Measurements from ENCODE around the gene KITLG.

DNA sequence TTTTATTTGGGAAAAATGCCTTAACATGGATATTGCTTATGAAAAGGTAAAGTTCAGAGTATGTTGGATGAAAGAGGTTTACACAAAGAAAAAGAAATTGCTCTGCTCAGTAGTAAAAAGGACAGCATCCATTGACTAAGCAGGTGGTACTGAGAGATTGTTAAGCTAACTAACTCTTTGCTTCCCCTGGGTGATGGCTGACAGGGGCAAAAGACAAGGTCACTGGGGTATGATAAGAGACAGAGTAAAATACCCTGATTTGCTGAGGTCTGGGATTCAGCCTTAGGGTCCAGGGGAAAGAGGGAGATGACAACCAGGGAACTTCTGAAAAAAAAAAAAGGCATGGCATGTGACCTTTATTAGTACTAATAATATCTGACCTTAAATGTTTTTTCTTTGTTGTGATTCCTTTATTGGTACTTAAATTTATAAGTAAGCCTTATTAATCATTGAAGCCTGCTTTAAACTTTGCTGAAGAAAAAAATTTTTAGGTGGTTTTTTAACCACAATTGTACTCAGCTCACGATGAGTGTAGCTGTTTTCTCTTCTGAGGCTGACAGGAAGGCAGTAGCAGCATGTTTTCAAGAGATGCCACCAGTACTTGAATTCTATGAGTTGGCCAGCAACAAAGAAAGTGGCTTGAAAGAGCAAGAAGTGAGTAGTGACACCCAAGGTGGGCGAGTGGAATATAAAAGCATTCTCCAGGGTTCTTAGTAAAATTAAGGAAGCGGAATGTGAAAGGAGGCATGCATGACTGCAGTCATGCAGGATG is 43.7 kb upstream of the KITLG start:
- TF ChIP-seq YY1 (IDR thresholded peaks at IDR 0.05; ENCODE audit: low read depth) (no peak), EGR1 (IDR thresholded peaks at IDR 0.05) (no peak), FOXM1 (IDR thresholded peaks at IDR 0.05; ENCODE audit: borderline replicate concordance, low read depth) (no peak), CREB1 (IDR thresholded peaks at IDR 0.05; ENCODE audit: low read depth) (no peak), TAF1 (IDR thresholded peaks at IDR 0.05; ENCODE audit: low read depth) (no peak), RAD21 (IDR thresholded peaks at IDR 0.05; ENCODE audit: low read depth) (no peak), EP300 (IDR thresholded peaks at IDR 0.05; ENCODE audit: borderline replicate concordance) (no peak), CEBPB (IDR thresholded peaks at IDR 0.05) (no peak), TEAD4 (IDR thresholded peaks at IDR 0.05) (no peak), ZBTB7A (IDR thresholded peaks at IDR 0.05; ENCODE audit: low read depth) (no peak), TCF12 (IDR thresholded peaks at IDR 0.05; ENCODE audit: low read depth) (no peak), NFIC (IDR thresholded peaks at IDR 0.05) (no peak)
- TF ChIP-seq, protein P1, sequence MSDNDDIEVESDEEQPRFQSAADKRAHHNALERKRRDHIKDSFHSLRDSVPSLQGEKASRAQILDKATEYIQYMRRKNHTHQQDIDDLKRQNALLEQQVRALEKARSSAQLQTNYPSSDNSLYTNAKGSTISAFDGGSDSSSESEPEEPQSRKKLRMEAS (IDR thresholded peaks at IDR 0.05), result no peak
- TF ChIP-seq, protein P2, sequence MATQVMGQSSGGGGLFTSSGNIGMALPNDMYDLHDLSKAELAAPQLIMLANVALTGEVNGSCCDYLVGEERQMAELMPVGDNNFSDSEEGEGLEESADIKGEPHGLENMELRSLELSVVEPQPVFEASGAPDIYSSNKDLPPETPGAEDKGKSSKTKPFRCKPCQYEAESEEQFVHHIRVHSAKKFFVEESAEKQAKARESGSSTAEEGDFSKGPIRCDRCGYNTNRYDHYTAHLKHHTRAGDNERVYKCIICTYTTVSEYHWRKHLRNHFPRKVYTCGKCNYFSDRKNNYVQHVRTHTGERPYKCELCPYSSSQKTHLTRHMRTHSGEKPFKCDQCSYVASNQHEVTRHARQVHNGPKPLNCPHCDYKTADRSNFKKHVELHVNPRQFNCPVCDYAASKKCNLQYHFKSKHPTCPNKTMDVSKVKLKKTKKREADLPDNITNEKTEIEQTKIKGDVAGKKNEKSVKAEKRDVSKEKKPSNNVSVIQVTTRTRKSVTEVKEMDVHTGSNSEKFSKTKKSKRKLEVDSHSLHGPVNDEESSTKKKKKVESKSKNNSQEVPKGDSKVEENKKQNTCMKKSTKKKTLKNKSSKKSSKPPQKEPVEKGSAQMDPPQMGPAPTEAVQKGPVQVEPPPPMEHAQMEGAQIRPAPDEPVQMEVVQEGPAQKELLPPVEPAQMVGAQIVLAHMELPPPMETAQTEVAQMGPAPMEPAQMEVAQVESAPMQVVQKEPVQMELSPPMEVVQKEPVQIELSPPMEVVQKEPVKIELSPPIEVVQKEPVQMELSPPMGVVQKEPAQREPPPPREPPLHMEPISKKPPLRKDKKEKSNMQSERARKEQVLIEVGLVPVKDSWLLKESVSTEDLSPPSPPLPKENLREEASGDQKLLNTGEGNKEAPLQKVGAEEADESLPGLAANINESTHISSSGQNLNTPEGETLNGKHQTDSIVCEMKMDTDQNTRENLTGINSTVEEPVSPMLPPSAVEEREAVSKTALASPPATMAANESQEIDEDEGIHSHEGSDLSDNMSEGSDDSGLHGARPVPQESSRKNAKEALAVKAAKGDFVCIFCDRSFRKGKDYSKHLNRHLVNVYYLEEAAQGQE (IDR thresholded peaks at IDR 0.05; ENCODE audit: low read depth), result no peak

Measured in Ishikawa (cell line).